OCI-LY3 (cell line): Measurements from ENCODE around the gene PLK5.

Experiments
- CTCF ChIP-seq: fragments of 200-600, 300-600 bp; sonication (generic); IDR thresholded peaks from 2 replicates; pipeline ENCODE4 v1.5.1; 2014; ENCODE audit warnings: antibody characterized with exemption, low read length, low read depth
- EZH2phosphoT487 ChIP-seq: fragments of 200-600 bp; shearing (Covaris generic); IDR thresholded peaks from 2 replicates; pipeline ENCODE4 v1.6.1; 2018; ENCODE audit warnings: antibody characterized with exemption, mixed run types, low read depth

GRCh38 chr19:1574354-1575136 lies 50.7 kb downstream of the PLK5 start:
- no peak for TF ChIP-seq CTCF
- TF ChIP-seq EZH2phosphoT487, result no peak
